ENCODE measurements around the gene LNX1.

The LNX1 gene

GRCh38 chr4:53595204-53595603 lies 3.9 kb upstream of the LNX1 start:
- no peak for TF ChIP-seq CTCF (IDR thresholded peaks at IDR 0.05; ENCODE audit: low read depth, low read length)
- DNase-seq (ENCODE audit: low read depth, low spot score) = no peak
- H3K4me3 ChIP-seq (ENCODE audit: low read depth, low read length) = no peak overlapping the region
- in situ Hi-C loops (cut with HindIII; ENCODE audit: low sequenced_read_pairs) = no loop called here

- no peak for TF ChIP-seq CTCF (IDR thresholded peaks at IDR 0.05; ENCODE audit: low read depth, low read length)
- DNase-seq (ENCODE audit: low read depth, low spot score) = no peak
- no peak overlapping the region for H3K4me3 ChIP-seq (ENCODE audit: low read depth, low read length)
- in situ Hi-C loops (cut with HindIII; ENCODE audit: low sequenced_read_pairs) = no loop called here
These were observed 2.5 kb upstream of the LNX1 start for GRCh38 chr4:53593765-53594164.

- peak; percentile 35 for DNase-seq (ENCODE audit: low read depth, low spot score)
- in situ Hi-C loops (cut with HindIII; ENCODE audit: low sequenced_read_pairs) = no loop called here
- no peak for TF ChIP-seq CTCF (IDR thresholded peaks at IDR 0.05; ENCODE audit: low read depth, low read length)
- H3K4me3 ChIP-seq (ENCODE audit: low read depth, low read length) = peak overlapping the region; percentile 17
These were observed 1.6 kb upstream of the LNX1 start for GRCh38 chr4:53592686-53593501.

GRCh38 chr4:53592122-53592521 lies 836 bp upstream of the LNX1 start:
- no peak overlapping the region for H3K4me3 ChIP-seq (ENCODE audit: low read depth, low read length)
- TF ChIP-seq CTCF (IDR thresholded peaks at IDR 0.05; ENCODE audit: low read depth, low read length) = no peak
- in situ Hi-C loops (cut with HindIII; ENCODE audit: low sequenced_read_pairs) = no loop called here
- no peak for DNase-seq (ENCODE audit: low read depth, low spot score)

GRCh38 chr4:53590187-53590586 lies 1.1 kb downstream of the LNX1 start:
- TF ChIP-seq CTCF (IDR thresholded peaks at IDR 0.05; ENCODE audit: low read depth, low read length) = no peak
- in situ Hi-C loops (cut with HindIII; ENCODE audit: low sequenced_read_pairs) = no loop called here
- DNase-seq (ENCODE audit: low read depth, low spot score) = no peak
- no peak overlapping the region for H3K4me3 ChIP-seq (ENCODE audit: low read depth, low read length)

GRCh38 chr4:53589511-53589910 lies 1.8 kb downstream of the LNX1 start:
- no peak for TF ChIP-seq CTCF (IDR thresholded peaks at IDR 0.05; ENCODE audit: low read depth, low read length)
- no peak overlapping the region for H3K4me3 ChIP-seq (ENCODE audit: low read depth, low read length)
- DNase-seq (ENCODE audit: low read depth, low spot score) = no peak
- in situ Hi-C loops (cut with HindIII; ENCODE audit: low sequenced_read_pairs) = no loop called here
